ENCODE data around the gene GPC6.

GPC6 gene

GRCh38 chr13:94087100-94087499 is 860.5 kb downstream of the GPC6 start:
- TF ChIP-seq CTCF (IDR thresholded peaks at IDR 0.05; ENCODE audit: poor library complexity, severe bottlenecking) = no peak
- H3K4me1 ChIP-seq (ENCODE audit: insufficient read depth, poor library complexity, severe bottlenecking) = no peaks in the 10 kb centered on the region
- H3K27ac ChIP-seq (ENCODE audit: poor library complexity, severe bottlenecking) = no peak overlapping the region
- H3K9me3 ChIP-seq (ENCODE audit: severe bottlenecking) = no peaks in the 10 kb centered on the region
- ATAC-seq (ENCODE audit: low read depth) (no peak), DNase-seq (ENCODE audit: low spot score) (no peak)
- no peaks in the 10 kb centered on the region for H3K36me3 ChIP-seq (ENCODE audit: low read depth)
- no peak overlapping the region for H3K4me3 ChIP-seq (ENCODE audit: severe bottlenecking)
- no peaks in the 10 kb centered on the region for H3K27me3 ChIP-seq (ENCODE audit: insufficient read depth, poor library complexity, severe bottlenecking)

- no peaks in the 10 kb centered on the region for H3K4me1 ChIP-seq (ENCODE audit: insufficient read depth, poor library complexity, severe bottlenecking)
- H3K27me3 ChIP-seq (ENCODE audit: insufficient read depth, poor library complexity, severe bottlenecking) = no peaks in the 10 kb centered on the region
- ATAC-seq (ENCODE audit: low read depth) (no peak), DNase-seq (ENCODE audit: low spot score) (no peak)
- H3K36me3 ChIP-seq (ENCODE audit: low read depth) = no peaks in the 10 kb centered on the region
- no peak overlapping the region for H3K27ac ChIP-seq (ENCODE audit: poor library complexity, severe bottlenecking)
- no peak overlapping the region for H3K4me3 ChIP-seq (ENCODE audit: severe bottlenecking)
- no peaks in the 10 kb centered on the region for H3K9me3 ChIP-seq (ENCODE audit: severe bottlenecking)
- TF ChIP-seq CTCF (IDR thresholded peaks at IDR 0.05; ENCODE audit: poor library complexity, severe bottlenecking) = no peak
Observed at GRCh38 chr13:94088742-94089141, 862.1 kb downstream of the GPC6 start.

- TF ChIP-seq CTCF (IDR thresholded peaks at IDR 0.05; ENCODE audit: poor library complexity, severe bottlenecking) = no peak
- H3K4me3 ChIP-seq (ENCODE audit: severe bottlenecking) = no peak overlapping the region
- ATAC-seq (ENCODE audit: low read depth) = no peak
Observed at GRCh38 chr13:94090773-94091480, 864.3 kb downstream of the GPC6 start.

GRCh38 chr13:94093652-94094315 is 867.2 kb downstream of the GPC6 start:
- H3K27me3 ChIP-seq (ENCODE audit: insufficient read depth, poor library complexity, severe bottlenecking) = no peaks in the 10 kb centered on the region
- no peaks in the 10 kb centered on the region for H3K9me3 ChIP-seq (ENCODE audit: severe bottlenecking)
- ATAC-seq (ENCODE audit: low read depth) = no peak
- H3K4me1 ChIP-seq (ENCODE audit: insufficient read depth, poor library complexity, severe bottlenecking) = no peaks in the 10 kb centered on the region
- DNase-seq (ENCODE audit: low spot score) = no peak
- H3K27ac ChIP-seq (ENCODE audit: poor library complexity, severe bottlenecking) = no peak overlapping the region
- H3K4me3 ChIP-seq (ENCODE audit: severe bottlenecking) = no peak overlapping the region
- no peaks in the 10 kb centered on the region for H3K36me3 ChIP-seq (ENCODE audit: low read depth)
- TF ChIP-seq CTCF (IDR thresholded peaks at IDR 0.05; ENCODE audit: poor library complexity, severe bottlenecking) = no peak

More at GRCh38 chr13:94090773-94091480, 864.3 kb downstream of the GPC6 start:
- Histone ChIP-seq H3K9me3 (ENCODE audit: severe bottlenecking) (no peaks in the 10 kb centered on the region), H3K36me3 (ENCODE audit: low read depth) (no peaks in the 10 kb centered on the region), H3K4me1 (ENCODE audit: insufficient read depth, poor library complexity, severe bottlenecking) (no peaks in the 10 kb centered on the region), H3K27ac (ENCODE audit: poor library complexity, severe bottlenecking) (no peak overlapping the region), H3K27me3 (ENCODE audit: insufficient read depth, poor library complexity, severe bottlenecking) (no peaks in the 10 kb centered on the region)
- DNase-seq (ENCODE audit: low spot score) = no peak
